ENCODE results near the gene NUDT12.

DNA sequence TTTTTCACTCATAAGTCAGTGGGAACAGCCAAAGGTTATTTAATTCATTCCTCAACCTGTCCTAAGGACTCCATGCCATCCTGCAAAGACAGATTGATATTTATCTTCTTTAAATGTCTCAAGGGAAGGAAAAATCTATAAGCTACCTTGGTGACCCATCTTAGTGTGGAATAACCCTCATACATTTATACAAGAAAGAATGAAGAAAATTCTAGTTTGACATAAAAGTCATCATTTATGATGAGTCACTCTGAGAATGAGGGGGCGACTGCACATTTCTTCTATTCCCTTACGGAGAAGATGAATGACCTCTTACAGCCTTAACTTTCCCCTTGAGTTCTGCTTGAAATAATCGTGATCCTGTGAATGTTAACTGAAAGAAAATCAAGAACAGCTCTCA lies 26.8 kb upstream of the NUDT12 start:
- TF ChIP-seq, protein P1, sequence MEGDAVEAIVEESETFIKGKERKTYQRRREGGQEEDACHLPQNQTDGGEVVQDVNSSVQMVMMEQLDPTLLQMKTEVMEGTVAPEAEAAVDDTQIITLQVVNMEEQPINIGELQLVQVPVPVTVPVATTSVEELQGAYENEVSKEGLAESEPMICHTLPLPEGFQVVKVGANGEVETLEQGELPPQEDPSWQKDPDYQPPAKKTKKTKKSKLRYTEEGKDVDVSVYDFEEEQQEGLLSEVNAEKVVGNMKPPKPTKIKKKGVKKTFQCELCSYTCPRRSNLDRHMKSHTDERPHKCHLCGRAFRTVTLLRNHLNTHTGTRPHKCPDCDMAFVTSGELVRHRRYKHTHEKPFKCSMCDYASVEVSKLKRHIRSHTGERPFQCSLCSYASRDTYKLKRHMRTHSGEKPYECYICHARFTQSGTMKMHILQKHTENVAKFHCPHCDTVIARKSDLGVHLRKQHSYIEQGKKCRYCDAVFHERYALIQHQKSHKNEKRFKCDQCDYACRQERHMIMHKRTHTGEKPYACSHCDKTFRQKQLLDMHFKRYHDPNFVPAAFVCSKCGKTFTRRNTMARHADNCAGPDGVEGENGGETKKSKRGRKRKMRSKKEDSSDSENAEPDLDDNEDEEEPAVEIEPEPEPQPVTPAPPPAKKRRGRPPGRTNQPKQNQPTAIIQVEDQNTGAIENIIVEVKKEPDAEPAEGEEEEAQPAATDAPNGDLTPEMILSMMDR (conservative IDR thresholded peaks at IDR 0.05; ENCODE audit: low read length): no peak
- no peak for TF ChIP-seq EZH2phosphoT487 (IDR thresholded peaks at IDR 0.05; ENCODE audit: borderline replicate concordance, low read depth, low read length)
